GM12891 (cell line): Measurements from ENCODE around the gene E2F1.

ENCODE experiments used
- POLR2A ChIP-seq: IDR thresholded peaks from 2 replicates; pipeline ENCODE4 v1.6.1; 2011; ENCODE audit warnings: low read depth, low read length, control low read depth
- POLR2AphosphoS5 ChIP-seq: IDR thresholded peaks from 2 replicates; pipeline ENCODE4 v1.6.1; 2011; ENCODE audit warnings: low read depth, low read length, control low read depth
- POU2F2 ChIP-seq: IDR thresholded peaks from 2 replicates; pipeline ENCODE4 v1.6.1; 2011; ENCODE audit warnings: low read depth, mild to moderate bottlenecking, control low read depth, low read length, moderate library complexity
- SPI1 ChIP-seq: IDR thresholded peaks from 2 replicates; pipeline ENCODE4 v1.6.1; 2011; ENCODE audit warnings: low read depth, low read length, control low read depth
- TAF1 ChIP-seq: IDR thresholded peaks from 2 replicates; pipeline ENCODE4 v1.6.1; 2011; ENCODE audit warnings: low read depth, low read length, control low read depth

- no peak for TF ChIP-seq TAF1
- TF ChIP-seq POU2F2: no peak
- no peak for TF ChIP-seq POLR2AphosphoS5
- TF ChIP-seq POLR2A: no peak
- no peak for TF ChIP-seq SPI1
These were observed 18.2 kb upstream of the E2F1 start for GRCh38 chr20:33704197-33704924.
